Measurements from ENCODE around the gene NNAT. TPM values are rescaled to one million over a fixed set of nuclear protein-coding genes. Genes with fewer than 3 reads are reported as not detected.
"Not testable (repeated sequence)": the region's sequence is repeated elsewhere in the genome, so short reads cannot be mapped to it uniquely, and the experiment has no call there.

Gene NNAT
- total RNA-seq, 2 experiments from 2014 or later: 0.23 to 0.36 TPM

- Mint-ChIP-seq H3K36me3 (no peaks in the 10 kb centered on the region), H3K9me3 (no peaks in the 10 kb centered on the region)
- no peak for DNase-seq
Observed at GRCh38 chr20:37538003-37538402, 17.0 kb downstream of the NNAT start.

GRCh38 chr20:37539424-37539823 lies 18.4 kb downstream of the NNAT start:
- DNase-seq: no peak
- Mint-ChIP-seq H3K27me3 (peaks cover 22% of the 10 kb centered on the region), H3K9me3 (no peaks in the 10 kb centered on the region), H3K36me3 (no peaks in the 10 kb centered on the region), H3K4me3 (no peak overlapping the region), H3K27ac (no peak overlapping the region), H3K4me1 (peaks cover 9% of the 10 kb centered on the region)

More at GRCh38 chr20:37538003-37538402, 17.0 kb downstream of the NNAT start:
- Mint-ChIP-seq H3K27ac (no peak overlapping the region), H3K27me3 (peaks cover 17% of the 10 kb centered on the region), H3K4me3 (no peak overlapping the region), H3K4me1 (peaks cover 12% of the 10 kb centered on the region)

GRCh38 chr20:37540001-37540400 lies 19.0 kb downstream of the NNAT start:
- Mint-ChIP-seq H3K27ac (no peak overlapping the region), H3K36me3 (no peaks in the 10 kb centered on the region), H3K9me3 (no peaks in the 10 kb centered on the region), H3K27me3 (peaks cover 22% of the 10 kb centered on the region), H3K4me1 (peaks cover 5% of the 10 kb centered on the region), H3K4me3 (no peak overlapping the region)
- DNase-seq: no peak

GRCh38 chr20:37540838-37541237 lies 19.8 kb downstream of the NNAT start:
- not testable (repeated sequence) for H3K9me3 Mint-ChIP-seq, H3K4me3 Mint-ChIP-seq, H3K4me1 Mint-ChIP-seq, DNase-seq, H3K36me3 Mint-ChIP-seq, H3K27ac Mint-ChIP-seq
- peaks cover 22% of the 10 kb centered on the region for H3K27me3 Mint-ChIP-seq

- H3K4me1 Mint-ChIP-seq: no peaks in the 10 kb centered on the region
- no peaks in the 10 kb centered on the region for H3K36me3 Mint-ChIP-seq
- H3K27me3 Mint-ChIP-seq: peaks cover 22% of the 10 kb centered on the region
- no peak overlapping the region for H3K27ac Mint-ChIP-seq
- no peak for DNase-seq
- H3K9me3 Mint-ChIP-seq: no peaks in the 10 kb centered on the region
- H3K4me3 Mint-ChIP-seq: no peak overlapping the region
Observed at GRCh38 chr20:37541326-37541725, 20.3 kb downstream of the NNAT start.

- Mint-ChIP-seq H3K9me3 (no peaks in the 10 kb centered on the region), H3K27ac (no peak overlapping the region), H3K4me3 (no peak overlapping the region), H3K27me3 (peaks cover 18% of the 10 kb centered on the region), H3K36me3 (no peaks in the 10 kb centered on the region), H3K4me1 (no peaks in the 10 kb centered on the region)
- DNase-seq: no peak
Observed at GRCh38 chr20:37542281-37542680, 21.2 kb downstream of the NNAT start.

- DNase-seq: no peak
- H3K4me3 Mint-ChIP-seq: no peak overlapping the region
Observed at GRCh38 chr20:37543828-37544227, 22.8 kb downstream of the NNAT start.

GRCh38 chr20:37544386-37544785 lies 23.3 kb downstream of the NNAT start:
- H3K4me1 Mint-ChIP-seq: no peaks in the 10 kb centered on the region
- H3K9me3 Mint-ChIP-seq: no peaks in the 10 kb centered on the region
- H3K36me3 Mint-ChIP-seq: no peaks in the 10 kb centered on the region
- H3K27me3 Mint-ChIP-seq: peaks cover 8% of the 10 kb centered on the region
- no peak for DNase-seq
- H3K27ac Mint-ChIP-seq: no peak overlapping the region
- H3K4me3 Mint-ChIP-seq: no peak overlapping the region

More at GRCh38 chr20:37543828-37544227, 22.8 kb downstream of the NNAT start:
- Mint-ChIP-seq H3K9me3 (no peaks in the 10 kb centered on the region), H3K27ac (no peak overlapping the region), H3K27me3 (peaks cover 11% of the 10 kb centered on the region), H3K36me3 (no peaks in the 10 kb centered on the region), H3K4me1 (no peaks in the 10 kb centered on the region)

GRCh38 chr20:37545516-37545915 lies 24.5 kb downstream of the NNAT start:
- Mint-ChIP-seq H3K9me3 (no peaks in the 10 kb centered on the region), H3K4me1 (no peaks in the 10 kb centered on the region), H3K27me3 (peaks cover 8% of the 10 kb centered on the region), H3K27ac (no peak overlapping the region), H3K36me3 (no peaks in the 10 kb centered on the region), H3K4me3 (no peak overlapping the region)
- no peak for DNase-seq

GRCh38 chr20:37547912-37548311 lies 26.9 kb downstream of the NNAT start:
- peaks cover 24% of the 10 kb centered on the region for H3K27me3 Mint-ChIP-seq
- peaks cover 7% of the 10 kb centered on the region for H3K4me1 Mint-ChIP-seq
- no peak overlapping the region for H3K27ac Mint-ChIP-seq
- DNase-seq: no peak
- H3K36me3 Mint-ChIP-seq: no peaks in the 10 kb centered on the region
- H3K9me3 Mint-ChIP-seq: no peaks in the 10 kb centered on the region
- no peak overlapping the region for H3K4me3 Mint-ChIP-seq

GRCh38 chr20:37550101-37550920 lies 29.3 kb downstream of the NNAT start:
- not testable (repeated sequence) for H3K4me3 Mint-ChIP-seq, H3K4me1 Mint-ChIP-seq, DNase-seq, H3K27ac Mint-ChIP-seq, H3K36me3 Mint-ChIP-seq, H3K9me3 Mint-ChIP-seq
- H3K27me3 Mint-ChIP-seq: peaks cover 21% of the 10 kb centered on the region

GRCh38 chr20:37551660-37552059 lies 30.6 kb downstream of the NNAT start:
- H3K27ac Mint-ChIP-seq, H3K36me3 Mint-ChIP-seq, H3K9me3 Mint-ChIP-seq, H3K4me1 Mint-ChIP-seq, DNase-seq, H3K4me3 Mint-ChIP-seq: not testable (repeated sequence)
- peaks cover 23% of the 10 kb centered on the region for H3K27me3 Mint-ChIP-seq

- Mint-ChIP-seq H3K9me3 (no peaks in the 10 kb centered on the region), H3K27me3 (peaks cover 22% of the 10 kb centered on the region), H3K36me3 (no peaks in the 10 kb centered on the region), H3K4me3 (no peak overlapping the region), H3K4me1 (peaks cover 7% of the 10 kb centered on the region), H3K27ac (no peak overlapping the region)
- no peak for DNase-seq
Observed at GRCh38 chr20:37552415-37552814, 31.4 kb downstream of the NNAT start.

GRCh38 chr20:37554721-37555298 lies 33.8 kb downstream of the NNAT start:
- not testable (repeated sequence) for H3K27ac Mint-ChIP-seq, H3K4me3 Mint-ChIP-seq, H3K4me1 Mint-ChIP-seq, H3K9me3 Mint-ChIP-seq, DNase-seq, H3K36me3 Mint-ChIP-seq
- H3K27me3 Mint-ChIP-seq: peaks cover 21% of the 10 kb centered on the region

GRCh38 chr20:37556538-37556937 lies 35.5 kb downstream of the NNAT start:
- no peak overlapping the region for H3K27ac Mint-ChIP-seq

GRCh38 chr20:37558306-37558705 lies 37.3 kb downstream of the NNAT start:
- Mint-ChIP-seq H3K36me3 (no peaks in the 10 kb centered on the region), H3K9me3 (no peaks in the 10 kb centered on the region), H3K4me3 (no peak overlapping the region), H3K27ac (no peak overlapping the region), H3K4me1 (no peaks in the 10 kb centered on the region), H3K27me3 (peaks cover 14% of the 10 kb centered on the region)
- no peak for DNase-seq

More at GRCh38 chr20:37556538-37556937, 35.5 kb downstream of the NNAT start:
- H3K36me3 Mint-ChIP-seq: no peaks in the 10 kb centered on the region
- peaks cover 19% of the 10 kb centered on the region for H3K27me3 Mint-ChIP-seq
- peaks cover 7% of the 10 kb centered on the region for H3K4me1 Mint-ChIP-seq
- H3K9me3 Mint-ChIP-seq: no peaks in the 10 kb centered on the region
- no peak for DNase-seq
- H3K4me3 Mint-ChIP-seq: no peak overlapping the region
